ENCODE data around the gene LAMA5. TPM values are rescaled to one million over a fixed set of nuclear protein-coding genes. Genes with fewer than 3 reads are reported as not detected.

Gene LAMA5
- total RNA-seq, 1 donor from 2014 or later, result 35.0 TPM

DNA sequence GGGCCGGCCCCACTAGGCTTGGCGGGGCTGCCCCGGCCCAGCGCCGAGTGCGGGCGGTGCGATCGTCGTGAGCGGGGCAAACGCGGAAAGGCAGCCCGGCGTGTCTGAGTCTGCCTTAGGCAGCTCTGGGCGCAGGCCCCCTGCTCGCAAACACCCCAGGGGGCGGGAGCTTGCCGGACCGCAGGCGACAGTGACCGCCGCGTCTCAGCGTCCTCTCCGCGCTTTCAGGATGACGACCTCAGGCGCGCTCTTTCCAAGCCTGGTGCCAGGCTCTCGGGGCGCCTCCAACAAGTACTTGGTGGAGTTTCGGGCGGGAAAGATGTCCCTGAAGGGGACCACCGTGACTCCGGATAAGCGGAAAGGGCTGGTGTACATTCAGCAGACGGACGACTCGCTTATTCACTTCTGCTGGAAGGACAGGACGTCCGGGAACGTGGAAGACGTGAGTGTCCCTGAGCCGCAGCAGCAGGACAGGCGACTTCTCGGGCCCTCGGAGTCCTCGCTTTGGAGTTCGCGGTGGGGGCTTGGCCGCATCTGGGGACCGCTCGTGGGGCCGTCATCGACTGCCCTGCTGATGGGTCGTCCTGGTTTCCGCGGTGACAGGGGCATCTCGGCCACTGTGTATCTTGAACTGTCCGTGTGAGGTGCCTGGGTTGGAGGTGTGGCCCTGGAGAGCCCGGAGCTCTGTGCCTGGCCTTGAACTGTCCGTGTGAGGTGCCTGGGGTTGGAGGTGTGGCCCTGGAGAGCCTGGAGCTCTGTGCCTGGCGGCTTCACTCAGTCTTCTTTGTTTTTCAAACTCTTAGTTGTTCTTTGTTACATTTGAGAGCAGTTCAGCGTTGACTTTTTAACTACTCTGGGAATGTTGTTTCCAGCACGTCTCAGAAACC is 63.5 kb downstream of the LAMA5 start:
- H3K9me3 Mint-ChIP-seq, result no peaks in the 10 kb centered on the region
- TF ChIP-seq, protein P1, sequence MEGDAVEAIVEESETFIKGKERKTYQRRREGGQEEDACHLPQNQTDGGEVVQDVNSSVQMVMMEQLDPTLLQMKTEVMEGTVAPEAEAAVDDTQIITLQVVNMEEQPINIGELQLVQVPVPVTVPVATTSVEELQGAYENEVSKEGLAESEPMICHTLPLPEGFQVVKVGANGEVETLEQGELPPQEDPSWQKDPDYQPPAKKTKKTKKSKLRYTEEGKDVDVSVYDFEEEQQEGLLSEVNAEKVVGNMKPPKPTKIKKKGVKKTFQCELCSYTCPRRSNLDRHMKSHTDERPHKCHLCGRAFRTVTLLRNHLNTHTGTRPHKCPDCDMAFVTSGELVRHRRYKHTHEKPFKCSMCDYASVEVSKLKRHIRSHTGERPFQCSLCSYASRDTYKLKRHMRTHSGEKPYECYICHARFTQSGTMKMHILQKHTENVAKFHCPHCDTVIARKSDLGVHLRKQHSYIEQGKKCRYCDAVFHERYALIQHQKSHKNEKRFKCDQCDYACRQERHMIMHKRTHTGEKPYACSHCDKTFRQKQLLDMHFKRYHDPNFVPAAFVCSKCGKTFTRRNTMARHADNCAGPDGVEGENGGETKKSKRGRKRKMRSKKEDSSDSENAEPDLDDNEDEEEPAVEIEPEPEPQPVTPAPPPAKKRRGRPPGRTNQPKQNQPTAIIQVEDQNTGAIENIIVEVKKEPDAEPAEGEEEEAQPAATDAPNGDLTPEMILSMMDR (conservative IDR thresholded peaks at IDR 0.05), result no peak
- H3K27ac Mint-ChIP-seq (ENCODE audit: unreplicated experiment), result peak overlapping the region; percentile 92
- peak; percentile 16 for DNase-seq (ENCODE audit: low read depth, low spot score)
- H3K4me3 Mint-ChIP-seq, result peak overlapping the region; percentile 96
- peaks cover 21% of the 10 kb centered on the region for H3K4me1 Mint-ChIP-seq
- H3K27me3 Mint-ChIP-seq (ENCODE audit: low read depth), result peaks cover 2% of the 10 kb centered on the region
- no peaks in the 10 kb centered on the region for H3K36me3 Mint-ChIP-seq (ENCODE audit: low read depth)

DNA sequence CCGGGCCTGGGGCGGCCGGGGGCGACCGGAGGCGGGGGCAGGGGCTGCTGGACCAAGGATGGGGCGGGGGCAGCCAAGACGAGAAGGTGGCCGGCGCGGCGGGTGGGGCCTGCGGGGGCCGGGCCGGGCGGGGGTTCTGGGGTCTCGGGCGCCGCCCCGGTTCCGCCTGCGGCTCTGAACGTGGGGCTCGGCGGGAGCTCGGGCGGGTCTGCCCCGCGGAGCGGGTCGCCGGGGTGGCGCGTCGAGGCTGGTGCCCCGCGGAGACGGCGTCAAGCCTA is 64.1 kb downstream of the LAMA5 start:
- H3K27me3 Mint-ChIP-seq (ENCODE audit: low read depth), result peaks cover 2% of the 10 kb centered on the region
- no peaks in the 10 kb centered on the region for H3K9me3 Mint-ChIP-seq
- H3K4me1 Mint-ChIP-seq, result peaks cover 21% of the 10 kb centered on the region
- H3K36me3 Mint-ChIP-seq (ENCODE audit: low read depth), result no peaks in the 10 kb centered on the region
- H3K27ac Mint-ChIP-seq (ENCODE audit: unreplicated experiment), result no peak overlapping the region
- peak overlapping the region; percentile 95 for H3K4me3 Mint-ChIP-seq
- no peak for DNase-seq (ENCODE audit: low read depth, low spot score)
- TF ChIP-seq, protein P1 (conservative IDR thresholded peaks at IDR 0.05), result no peak

DNA sequence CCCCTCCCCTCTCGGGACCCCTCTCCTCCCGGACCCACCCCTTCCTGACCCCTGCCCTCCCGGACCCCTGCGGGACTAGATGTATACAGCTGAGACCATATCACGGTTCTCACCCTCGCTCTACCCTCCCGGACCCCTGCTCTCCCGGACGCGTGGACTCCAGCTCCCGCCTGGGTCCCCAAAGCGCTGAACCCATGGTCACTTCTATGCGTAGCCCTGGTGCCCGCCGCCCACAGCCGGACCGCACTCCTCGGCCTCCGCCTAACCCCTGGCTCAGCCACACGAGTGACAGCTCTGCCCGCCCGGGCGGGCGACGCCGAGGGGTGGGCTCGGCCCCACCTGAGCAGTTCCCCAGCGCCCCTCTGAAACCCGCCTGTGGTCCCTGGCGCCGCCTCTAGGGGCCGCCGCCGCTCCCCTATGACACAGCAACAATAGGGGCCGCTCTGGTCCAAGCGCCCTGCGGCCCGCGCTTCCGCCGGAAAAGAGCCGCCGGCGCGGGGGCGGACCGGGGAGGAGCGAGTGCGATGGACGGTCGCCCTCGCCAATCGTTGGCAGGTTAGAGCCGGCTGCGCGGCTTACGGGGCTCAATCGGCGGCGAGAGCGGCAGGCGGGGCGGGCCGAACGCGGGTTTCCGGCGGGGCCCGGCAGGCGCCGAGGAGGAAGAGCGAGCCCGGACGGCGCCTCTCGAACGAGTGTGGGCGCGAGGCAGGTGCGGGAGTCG is 64.6 kb downstream of the LAMA5 start, which contains the start of gene ADRM1:
Gene ADRM1, plus strand, starts transcription at position 657 of the 721 bp plus-strand sequence. CDS start 572 bp downstream, outside the sequence.
- Mint-ChIP-seq H3K27me3 (ENCODE audit: low read depth) (peaks cover 2% of the 10 kb centered on the region), H3K4me3 (peak within 1 kb of the TSS; percentile 96), H3K9me3 (no peaks in the 10 kb centered on the region), H3K36me3 (ENCODE audit: low read depth) (no peaks in the 10 kb centered on the region), H3K27ac (ENCODE audit: unreplicated experiment) (peak within 1 kb of the TSS; percentile 98), H3K4me1 (peaks cover 21% of the 10 kb centered on the region)
- peak; percentile 97 for DNase-seq (ENCODE audit: low read depth, low spot score)
- TF ChIP-seq, protein P1 (conservative IDR thresholded peaks at IDR 0.05), result peak; percentile 86

DNA sequence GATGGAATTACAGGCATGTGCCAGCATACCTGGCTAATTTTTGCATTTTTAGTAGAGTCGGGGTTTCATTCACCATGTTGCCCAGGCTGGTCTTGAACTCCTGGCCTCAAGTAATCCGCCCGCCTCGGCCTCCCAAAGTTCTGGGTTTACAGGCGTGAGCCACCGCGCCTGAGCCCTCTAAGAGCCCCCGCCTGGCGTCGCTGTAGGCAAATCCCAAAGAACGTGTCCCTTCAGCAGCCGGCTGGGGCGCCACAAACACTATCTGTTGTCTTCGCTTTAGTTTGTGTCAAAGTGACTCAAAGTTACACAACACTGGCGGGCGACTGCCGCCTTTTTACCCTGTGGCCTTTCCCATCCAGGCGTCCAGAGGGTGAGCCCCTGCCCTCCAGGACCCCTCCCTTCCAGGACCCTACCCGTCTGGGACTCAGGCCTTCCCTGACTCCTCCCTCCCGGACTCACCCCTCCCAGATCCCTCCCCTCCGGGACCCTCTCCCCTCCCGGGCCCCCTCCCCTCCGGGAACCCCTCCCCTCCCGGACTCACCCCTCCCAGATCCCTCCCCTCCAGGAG is 65.3 kb downstream of the LAMA5 start:
- H3K9me3 Mint-ChIP-seq, result no peaks in the 10 kb centered on the region
- peak; percentile 81 for DNase-seq (ENCODE audit: low read depth, low spot score)
- peak overlapping the region; percentile 95 for H3K4me3 Mint-ChIP-seq
- H3K36me3 Mint-ChIP-seq (ENCODE audit: low read depth), result no peaks in the 10 kb centered on the region
- peaks cover 2% of the 10 kb centered on the region for H3K27me3 Mint-ChIP-seq (ENCODE audit: low read depth)
- H3K4me1 Mint-ChIP-seq, result peaks cover 21% of the 10 kb centered on the region
- TF ChIP-seq, protein P1 (conservative IDR thresholded peaks at IDR 0.05), result peak; percentile 86
- H3K27ac Mint-ChIP-seq (ENCODE audit: unreplicated experiment), result peak overlapping the region; percentile 98

DNA sequence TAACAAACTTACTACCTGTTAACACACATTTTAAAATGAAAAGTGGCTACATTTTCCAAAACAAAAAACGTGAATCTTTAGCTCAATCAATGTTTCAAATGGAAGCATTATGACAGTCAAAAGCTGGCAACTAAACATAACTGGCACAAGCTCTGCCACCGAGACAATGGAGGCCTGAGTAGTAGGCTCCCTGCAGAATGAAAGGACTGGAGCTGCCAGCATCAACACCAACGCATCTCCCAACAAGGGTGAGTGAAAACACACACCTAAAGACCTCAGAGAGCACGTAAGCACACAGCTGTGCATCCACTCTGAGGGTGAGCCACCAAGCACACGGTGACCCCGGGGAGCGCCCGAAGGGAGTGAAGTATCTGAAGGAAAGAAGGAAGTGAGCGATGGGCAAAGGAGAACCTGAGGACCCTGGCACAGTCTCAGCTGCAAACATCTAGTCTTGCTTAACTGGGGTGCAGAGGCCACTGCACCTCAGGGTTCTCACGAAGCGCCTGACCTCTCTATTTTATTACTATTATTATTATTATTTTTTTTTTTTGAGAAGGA is 65.9 kb downstream of the LAMA5 start:
- TF ChIP-seq, protein P1 (conservative IDR thresholded peaks at IDR 0.05), result no peak
- Mint-ChIP-seq H3K9me3 (no peaks in the 10 kb centered on the region), H3K4me3 (peak overlapping the region; percentile 68), H3K27ac (ENCODE audit: unreplicated experiment) (no peak overlapping the region), H3K36me3 (ENCODE audit: low read depth) (no peaks in the 10 kb centered on the region), H3K27me3 (ENCODE audit: low read depth) (peaks cover 2% of the 10 kb centered on the region), H3K4me1 (peaks cover 21% of the 10 kb centered on the region)
- DNase-seq (ENCODE audit: low read depth, low spot score), result no peak
